HG03108 (cell line): ENCODE measurements around the gene ADCY2.

Source experiments
- ATAC-seq: cut with Tn5 transposase; IDR thresholded peaks from one replicate; pipeline ENCODE4 v1.9.1; 2021; ENCODE audit warnings: moderate library complexity; ENCODE audit not compliant: unreplicated experiment

ADCY2 gene

DNA sequence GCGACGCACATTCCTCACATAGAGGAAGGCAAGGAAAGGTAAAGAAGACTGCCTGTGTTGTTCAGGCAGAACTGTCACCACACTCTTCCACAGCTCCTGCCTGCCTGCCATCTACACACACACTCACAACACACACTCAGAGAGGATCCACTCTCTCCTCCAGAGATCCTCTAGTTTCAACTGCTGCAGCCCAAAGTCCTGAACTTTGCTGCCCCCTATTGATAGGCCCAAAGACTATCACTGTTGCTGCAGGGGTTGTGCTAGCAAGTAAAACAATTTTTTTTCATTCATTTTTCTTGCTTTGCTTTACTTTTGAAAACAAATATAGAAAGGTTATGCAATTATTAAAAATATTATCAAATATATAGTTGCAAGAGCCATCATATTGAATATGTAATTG lies 460.9 kb downstream of the ADCY2 start:
- no peak for ATAC-seq

DNA sequence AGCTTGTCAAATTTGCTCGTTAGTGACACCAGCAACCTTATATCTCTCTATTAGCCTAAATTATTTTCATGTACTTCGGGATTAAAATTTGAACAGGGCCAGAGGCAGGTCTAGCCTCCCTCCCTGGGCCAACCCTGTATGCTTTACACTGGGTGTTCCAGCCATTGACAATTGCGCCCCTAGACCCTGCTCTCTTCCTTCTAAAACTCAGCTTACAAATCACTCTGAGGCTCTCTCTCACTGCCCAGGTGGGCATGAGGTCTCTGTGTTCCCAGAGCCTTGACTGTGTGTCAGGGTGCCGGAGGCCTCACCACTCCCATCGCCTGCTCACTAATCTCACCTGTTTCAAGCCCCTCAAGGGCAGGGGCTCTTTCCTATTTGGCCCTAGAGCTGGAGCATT lies 461.4 kb downstream of the ADCY2 start:
- no peak for ATAC-seq

DNA sequence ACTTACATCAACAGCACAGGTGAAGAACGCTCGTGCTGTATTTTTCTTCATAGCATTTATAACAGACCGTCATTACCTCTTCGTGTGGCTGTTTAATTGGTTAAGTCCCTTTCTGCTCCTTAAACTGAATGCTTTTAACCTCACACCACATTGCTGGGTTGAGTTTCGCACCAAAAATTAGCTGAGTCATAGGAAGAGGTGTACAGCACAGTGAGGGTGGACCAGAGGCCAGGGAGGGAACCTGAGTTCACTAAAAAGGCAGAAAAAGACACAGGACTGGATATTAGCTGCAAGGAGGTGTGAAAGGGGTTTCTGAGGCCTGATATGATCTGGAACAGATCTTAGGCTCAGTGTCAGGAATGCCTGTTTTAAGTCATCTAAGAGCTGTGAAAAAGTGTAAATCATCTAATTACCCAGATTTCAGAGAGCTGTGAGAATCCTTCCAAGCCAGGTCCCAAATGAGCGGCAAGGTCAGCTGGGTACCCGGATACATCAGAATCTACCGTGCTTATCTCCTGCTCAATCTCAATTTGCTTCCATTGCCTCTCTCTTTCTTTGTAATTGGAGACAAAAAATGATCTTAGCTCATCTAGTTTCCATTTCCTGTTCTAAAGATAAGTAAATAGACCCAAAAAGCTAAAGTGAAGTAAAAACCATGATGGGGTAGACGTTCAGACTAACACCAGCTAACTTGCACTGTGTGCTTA lies 462.1 kb downstream of the ADCY2 start:
- ATAC-seq: no peak

DNA sequence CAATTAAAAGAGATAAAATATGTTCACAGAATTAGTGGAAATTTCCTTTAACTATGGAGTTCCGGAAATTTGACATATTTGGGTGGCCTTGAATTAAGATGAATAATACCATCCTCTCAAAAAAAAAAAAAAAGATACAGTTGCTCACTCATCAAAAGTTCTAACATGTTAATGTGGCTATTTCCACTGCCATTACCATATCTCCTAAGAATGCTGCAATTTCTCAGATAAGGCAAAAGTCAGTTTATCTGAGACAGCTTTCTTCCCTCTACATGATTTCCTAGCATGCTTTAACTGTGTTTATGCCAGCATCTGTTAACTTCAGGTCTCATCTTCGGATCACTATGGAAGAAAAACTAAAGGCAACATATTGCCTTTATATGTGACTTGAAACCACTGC lies 470.3 kb downstream of the ADCY2 start:
- ATAC-seq: no peak

DNA sequence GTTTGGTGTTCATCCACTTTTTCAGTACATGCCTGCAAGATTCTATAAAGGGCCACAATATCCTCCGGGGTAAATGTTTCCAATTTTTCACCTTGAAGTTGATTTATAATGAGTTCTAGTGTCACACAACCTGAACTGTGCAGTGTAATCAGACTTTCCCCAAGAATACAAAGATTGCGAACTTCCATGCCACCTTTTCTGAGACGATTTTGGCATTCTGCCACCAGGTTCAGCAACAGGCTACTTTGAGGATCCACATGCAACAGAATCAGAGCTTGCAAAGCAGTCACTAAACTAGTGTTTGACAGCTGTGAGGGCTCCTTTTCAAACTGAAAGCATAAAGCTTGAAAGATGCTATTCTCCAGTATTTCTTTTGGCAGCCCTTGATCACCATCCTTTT lies 471.3 kb downstream of the ADCY2 start:
- no peak for ATAC-seq

DNA sequence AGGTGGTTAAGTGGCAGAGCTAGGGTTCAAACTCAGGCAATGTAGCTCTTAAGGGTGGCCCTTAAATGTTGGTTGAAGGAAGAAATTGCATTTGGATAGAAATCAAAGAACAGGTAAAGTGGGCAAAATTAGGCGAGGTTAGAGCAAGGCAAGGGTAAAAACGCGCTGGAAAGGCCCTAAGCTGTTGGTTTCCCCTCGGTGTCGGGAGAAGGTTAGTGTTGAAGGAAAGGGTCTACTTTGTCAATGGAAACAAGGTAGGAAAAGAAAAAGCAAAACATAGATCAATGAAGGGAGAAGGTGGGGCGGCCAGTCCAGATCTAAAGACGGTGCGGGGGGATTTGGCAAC lies 472.5 kb downstream of the ADCY2 start:
- ATAC-seq: no peak

DNA sequence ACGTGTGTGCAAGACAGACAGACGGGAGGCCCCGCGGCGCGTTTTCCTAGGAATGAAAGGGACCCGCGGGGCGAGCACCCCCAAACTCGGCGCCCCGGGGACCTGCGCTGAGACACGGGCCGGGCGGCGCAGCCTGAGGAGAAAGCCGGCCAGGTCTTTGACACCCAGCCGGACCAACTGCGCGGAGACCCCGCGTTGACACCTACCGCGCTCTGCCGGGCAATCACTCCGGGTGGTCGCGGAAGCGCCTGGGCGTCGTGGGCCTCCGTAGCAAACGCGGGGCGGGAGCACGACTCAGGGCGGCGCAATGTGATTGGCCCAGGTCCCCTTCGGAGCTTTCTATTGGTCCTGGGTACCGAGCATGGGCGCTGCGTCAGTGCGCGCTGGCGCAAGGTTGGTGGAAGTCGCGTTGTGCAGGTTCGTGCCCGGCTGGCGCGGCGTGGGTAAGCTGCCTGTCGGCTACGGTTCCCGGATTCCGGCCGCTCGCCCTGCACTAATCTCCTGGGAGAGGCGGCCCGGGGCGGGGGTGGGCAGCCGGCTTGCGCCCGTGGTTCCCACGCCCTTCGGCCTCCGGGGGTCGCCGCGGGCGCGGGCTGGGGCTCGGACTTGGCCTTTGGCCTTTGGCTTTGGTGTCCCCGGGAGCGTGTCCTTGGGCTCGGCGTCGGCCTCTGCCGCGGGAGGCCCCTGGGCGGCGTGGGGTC lies 473.0 kb downstream of the ADCY2 start, which contains the start of the genes FASTKD3 and MTRR:
TSS of gene FASTKD3 (minus strand) at position 259 of the 701 bp plus-strand sequence. CDS start 948 bp downstream, outside the sequence.
TSS of gene MTRR (plus strand) at position 376 of the 701 bp plus-strand sequence. CDS start 1,647 bp downstream, outside the sequence.
- peak; percentile 96 for ATAC-seq

DNA sequence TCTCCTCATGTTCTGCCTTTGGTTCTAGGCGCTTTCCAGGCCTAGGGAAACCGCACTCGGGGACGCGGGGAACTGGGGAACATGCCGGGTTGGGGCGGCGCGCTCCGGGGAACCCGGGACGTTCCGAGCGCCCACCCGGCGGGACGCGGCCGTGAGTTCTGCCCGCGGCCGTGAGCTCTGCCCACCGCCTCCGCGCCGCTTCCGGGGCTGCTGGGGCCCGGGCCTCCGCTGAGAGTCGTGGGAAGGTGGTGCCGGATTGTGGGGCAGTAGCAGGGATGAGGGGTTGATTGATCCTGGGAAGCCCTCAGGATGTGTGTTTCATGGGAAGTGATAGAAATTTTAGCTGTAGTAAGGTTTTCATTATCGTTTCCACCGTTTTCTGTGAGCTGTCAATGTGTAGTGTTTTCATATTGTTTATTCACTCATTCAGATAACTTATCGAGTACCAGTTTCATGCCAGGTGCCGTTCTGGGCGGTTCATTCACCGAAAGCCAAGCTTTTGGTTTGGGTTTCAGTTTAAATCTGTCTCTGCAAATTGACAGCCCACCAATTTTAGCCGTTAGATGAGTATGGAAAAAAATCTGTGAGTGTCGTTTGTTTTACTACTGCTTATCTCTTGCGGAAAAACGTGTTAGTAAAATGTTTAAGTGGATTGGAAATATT lies 473.7 kb downstream of the ADCY2 start:
- ATAC-seq: peak; percentile 16

DNA sequence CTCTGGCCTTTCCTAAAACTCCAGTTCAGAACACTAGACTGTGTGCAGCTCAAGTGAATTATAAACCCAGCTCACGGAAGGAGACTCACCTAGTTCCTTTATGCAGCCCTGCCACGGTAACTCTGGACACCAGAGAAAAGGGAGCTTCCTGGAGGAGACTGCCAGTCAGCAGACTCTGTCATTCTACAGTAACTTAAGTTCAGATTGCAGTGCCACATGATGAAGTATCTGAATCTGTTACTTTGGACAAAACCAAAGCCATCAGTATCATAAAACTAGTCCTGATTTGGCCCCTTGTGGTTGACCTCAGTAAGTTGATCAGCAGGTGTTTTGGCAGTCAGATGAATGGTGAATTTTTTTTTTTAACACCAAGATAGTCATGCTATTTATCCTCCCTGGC lies 475.7 kb downstream of the ADCY2 start:
- peak; percentile 18 for ATAC-seq

DNA sequence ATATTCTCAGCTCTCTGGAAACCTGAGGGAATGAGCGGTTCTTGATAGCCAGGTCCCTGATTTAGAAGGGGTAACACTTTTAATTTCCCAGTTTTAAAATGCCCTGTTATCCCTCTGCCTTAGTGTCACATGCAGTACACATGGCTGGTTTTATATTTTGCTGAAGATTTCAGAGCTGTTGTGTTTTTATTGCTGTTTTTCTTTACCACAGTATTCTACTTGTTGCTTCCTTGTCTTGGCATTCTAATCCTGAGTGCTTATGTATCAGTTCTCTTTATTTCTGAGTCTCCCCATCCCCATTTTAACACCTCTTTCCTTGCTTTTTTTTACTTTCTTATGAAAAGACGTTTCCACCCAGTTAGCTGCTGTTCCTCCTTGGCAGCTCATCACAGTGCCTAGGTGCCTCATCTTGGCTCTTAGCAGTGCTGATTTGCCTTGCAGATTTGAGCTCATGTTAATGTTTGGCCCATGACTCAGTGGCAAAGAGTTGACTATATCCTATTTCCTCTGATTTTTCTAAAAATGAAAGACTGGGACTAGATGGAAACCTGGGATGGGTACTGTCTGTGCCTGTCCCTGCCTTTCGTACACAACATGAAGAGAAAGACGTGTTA lies 476.7 kb downstream of the ADCY2 start:
- no peak for ATAC-seq

DNA sequence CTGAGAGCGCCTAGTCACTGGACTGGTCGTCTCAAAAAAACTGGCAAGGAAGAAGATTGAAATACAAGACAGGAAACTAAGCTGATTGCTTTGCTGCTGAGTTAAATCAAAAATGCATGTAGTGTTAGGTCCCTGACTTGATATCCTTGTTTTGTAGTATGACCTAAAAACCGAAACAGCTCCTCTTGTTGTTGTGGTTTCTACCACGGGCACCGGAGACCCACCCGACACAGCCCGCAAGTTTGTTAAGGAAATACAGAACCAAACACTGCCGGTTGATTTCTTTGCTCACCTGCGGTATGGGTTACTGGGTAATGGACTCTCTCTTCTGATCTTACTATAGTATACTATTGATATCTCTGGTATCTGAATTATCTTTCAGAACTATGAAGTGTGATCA lies 477.3 kb downstream of the ADCY2 start:
- ATAC-seq: no peak

DNA sequence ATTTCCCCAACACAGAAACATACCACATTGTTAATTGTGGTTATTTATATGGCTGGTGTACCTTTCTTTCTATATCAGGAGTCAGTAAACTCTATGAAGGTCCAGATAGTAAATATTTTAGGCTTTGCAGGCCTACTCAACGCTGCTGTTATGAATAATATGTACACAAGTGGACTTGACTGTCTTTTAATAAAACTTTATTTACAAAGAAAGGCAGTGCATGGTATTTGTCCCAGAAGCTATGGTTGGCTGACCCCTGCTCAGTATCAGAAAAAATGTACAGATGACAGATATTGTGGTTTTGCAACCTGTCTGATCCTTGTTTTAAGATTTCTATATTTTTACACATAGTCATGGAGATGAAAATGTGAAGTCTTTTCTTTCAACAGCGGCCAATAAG lies 478.7 kb downstream of the ADCY2 start:
- no peak for ATAC-seq

DNA sequence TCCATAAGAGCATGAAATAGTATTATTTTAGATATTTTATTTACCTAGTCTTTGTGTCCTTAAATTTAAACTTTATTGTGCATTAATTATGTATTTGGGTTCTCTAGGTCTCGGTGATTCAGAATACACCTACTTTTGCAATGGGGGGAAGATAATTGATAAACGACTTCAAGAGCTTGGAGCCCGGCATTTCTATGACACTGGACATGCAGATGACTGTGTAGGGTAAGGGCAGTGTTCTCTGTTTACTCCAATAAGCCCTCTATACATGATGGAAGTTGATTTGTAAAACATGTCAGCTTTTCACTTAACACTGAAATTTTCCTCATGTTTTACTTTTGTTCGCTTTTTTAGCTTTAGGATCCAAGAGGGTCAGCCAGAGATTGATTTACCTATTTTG lies 479.2 kb downstream of the ADCY2 start:
- ATAC-seq: no peak

DNA sequence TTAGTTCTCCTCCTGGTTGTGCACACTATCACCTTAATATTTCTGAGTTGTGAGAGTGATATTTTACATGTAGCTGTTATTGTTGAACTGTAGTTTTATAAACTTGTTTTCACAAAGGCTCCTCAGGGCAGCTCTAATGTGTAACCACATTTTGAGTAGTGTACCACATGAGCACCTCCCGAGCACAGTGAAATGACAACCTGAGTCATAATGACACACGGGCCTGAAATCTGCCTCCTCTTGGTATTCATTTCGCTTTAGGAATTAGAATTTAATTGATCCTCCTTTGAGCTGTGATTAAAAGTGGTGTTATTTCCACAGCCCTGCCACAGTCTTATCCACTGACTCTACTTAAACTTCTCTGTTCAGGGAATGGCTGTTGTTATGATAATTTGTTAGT lies 480.9 kb downstream of the ADCY2 start:
- peak; percentile 44 for ATAC-seq

DNA sequence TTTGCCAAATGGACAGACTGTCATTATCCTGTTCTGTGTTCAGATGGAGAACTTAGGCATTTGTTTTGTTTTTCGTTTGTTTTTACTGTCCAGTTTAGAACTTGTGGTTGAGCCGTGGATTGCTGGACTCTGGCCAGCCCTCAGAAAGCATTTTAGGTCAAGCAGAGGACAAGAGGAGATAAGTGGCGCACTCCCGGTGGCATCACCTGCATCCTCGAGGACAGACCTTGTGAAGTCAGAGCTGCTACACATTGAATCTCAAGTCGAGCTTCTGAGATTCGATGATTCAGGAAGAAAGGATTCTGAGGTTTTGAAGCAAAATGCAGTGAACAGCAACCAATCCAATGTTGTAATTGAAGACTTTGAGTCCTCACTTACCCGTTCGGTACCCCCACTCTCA lies 481.9 kb downstream of the ADCY2 start:
- ATAC-seq: no peak

DNA sequence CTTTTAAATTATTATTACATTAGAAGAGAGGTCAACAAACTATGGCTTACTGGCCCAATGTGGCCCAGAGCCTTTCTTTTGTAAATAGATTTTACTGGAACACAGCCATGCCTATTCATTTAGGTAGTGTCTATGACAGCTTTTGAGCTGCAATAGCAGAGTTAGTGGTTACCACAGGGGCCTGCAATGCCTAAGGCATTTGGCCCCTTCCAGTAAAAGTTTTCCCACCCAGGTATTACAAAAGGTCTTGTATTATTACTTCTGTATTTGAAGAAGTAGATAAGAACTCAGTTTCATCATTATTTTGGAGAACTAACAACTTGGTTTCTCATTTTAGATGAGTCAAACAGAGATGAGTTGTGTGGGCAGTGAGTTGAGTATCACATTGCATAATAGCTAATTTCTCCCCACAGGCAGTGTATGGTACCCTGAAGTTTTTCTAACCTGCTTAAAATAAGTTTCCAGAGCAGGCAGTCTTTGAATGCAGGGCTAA lies 482.5 kb downstream of the ADCY2 start:
- peak; percentile 94 for ATAC-seq
